A549 (cell line): ENCODE measurements around the gene CCDC33. TPM values are rescaled to one million over a fixed set of nuclear protein-coding genes. Genes with fewer than 3 reads are reported as not detected.

Experiments used
- ATAC-seq, 2 experiments: fragments of 200-7000 bp in 1 of 2; fragments of >200 bp in 1 of 2; cut with Nextera tagmentation in 1 of 2; cut with Tn5 transposase in 1 of 2; 3 replicates each; pipeline versions ENCODE4 v1.8.0 to v1.9.1; 2018 to 2020; ENCODE audit warnings: mild to moderate bottlenecking in 1 of 2, moderate library complexity in 1 of 2
- CTCF ChIA-PET: fragments of 300-600 bp; sonication (Branson Sonifier 250); formaldehyde crosslinking; extraction: SDS; loops from one replicate; lab custom pipeline; 2021; ENCODE audit warnings: antibody characterized with exemption, inconsistent platforms; lab: Yijun Ruan, JAX
- POLR2A ChIA-PET: fragments of 350-600 bp; formaldehyde crosslinking; extraction: SDS; loops from one replicate; lab custom pipeline; 2021; ENCODE audit warnings: antibody characterized with exemption, inconsistent platforms; lab: Yijun Ruan, JAX
- DNase-seq, 2 experiments: peaks; one replicate each; pipeline versions ENCODE4 v3.0.0 to v3.0.0-alpha.2; 2011 to 2016; ENCODE audit warnings: low read depth in 1 of 2, low spot score in 1 of 2
- FAIRE-seq: peaks from 2 replicates; lab custom pipeline; 2011; peaks lifted over from hg19 to GRCh38; lab: Jason Lieb, UNC
- H3K27ac ChIP-seq, 2 experiments: fragments of >200 bp; sonication (Bioruptor Twin); formaldehyde crosslinking; 3 replicates each; pipeline ENCODE4 v1.5.1; 2016 to 2017
- H3K4me1 ChIP-seq: fragments of >200 bp; sonication (Bioruptor Twin); formaldehyde crosslinking; 3 replicates; pipeline ENCODE4 v1.6.1; 2016
- H3K4me2 ChIP-seq: fragments of >200 bp; sonication (Bioruptor Twin); formaldehyde crosslinking; 3 replicates; pipeline ENCODE4 v1.6.1; 2016
- H3K4me3 ChIP-seq: fragments of >200 bp; sonication (Bioruptor Twin); formaldehyde crosslinking; 3 replicates; pipeline ENCODE4 v1.5.1; 2016
- H3K9me3 ChIP-seq: fragments of >200 bp; sonication (Bioruptor Twin); formaldehyde crosslinking; 3 replicates; pipeline ENCODE4 v1.6.1; 2016
- BHLHE40 ChIP-seq: IDR thresholded peaks from 2 replicates; pipeline ENCODE4 v1.6.1; 2012; ENCODE audit warnings: low read depth, low read length, inconsistent platforms
- CHD4 ChIP-seq: fragments of 200-600 bp; sonication (generic); IDR thresholded peaks from 2 replicates; pipeline ENCODE4 v1.6.1; 2016; ENCODE audit warnings: antibody characterized with exemption, mild to moderate bottlenecking, borderline replicate concordance
- EHMT2 ChIP-seq: fragments of 200-600 bp; sonication (generic); IDR thresholded peaks from 2 replicates; pipeline ENCODE4 v1.6.1; 2016; ENCODE audit warnings: antibody characterized with exemption, low read depth, mild to moderate bottlenecking, moderate library complexity
- ESRRA ChIP-seq: fragments of 150-350 bp; IDR thresholded peaks from 2 replicates; pipeline ENCODE4 v1.6.1; 2014; ENCODE audit warnings: mild to moderate bottlenecking, low read length, borderline replicate concordance
- FOSL2 ChIP-seq, 2 experiments: fragments of 450-650 bp in 1 of 2; fragments of >200 bp in 1 of 2; sonication (Bioruptor Twin) in 1 of 2; formaldehyde crosslinking; IDR thresholded peaks; 2 replicates each; pipeline versions ENCODE4 v1.5.0 to v1.6.1; 2016 to 2020; ENCODE audit warnings: mild to moderate bottlenecking in 1 of 2, moderate library complexity in 1 of 2
- JUN ChIP-seq, 2 experiments: fragments of >200 bp; sonication (Bioruptor Twin); formaldehyde crosslinking; IDR thresholded peaks; 2 replicates in 1 of 2; 3 replicates in 1 of 2; pipeline ENCODE4 v1.6.1; 2016 to 2017
- JUNB ChIP-seq: fragments of >200 bp; sonication (Bioruptor Twin); formaldehyde crosslinking; IDR thresholded peaks from 2 replicates; pipeline ENCODE4 v1.6.1; 2016
- MAZ ChIP-seq: fragments of 150-350 bp; IDR thresholded peaks from 2 replicates; pipeline ENCODE4 v1.6.1; 2014; ENCODE audit warnings: antibody characterized with exemption, low read depth, low read length, borderline replicate concordance
- NFE2L2 ChIP-seq: fragments of 150-350 bp; conservative IDR thresholded peaks from 2 replicates; pipeline ENCODE4 v1.6.1; 2014; ENCODE audit warnings: low read length
- NPAS2 ChIP-seq: fragments of 250-450 bp; sonication (Bioruptor Pico); IDR thresholded peaks from 2 replicates; pipeline ENCODE4 v1.8.0; 2022; ENCODE audit warnings: mild to moderate bottlenecking, moderate library complexity, borderline replicate concordance
- PHF8 ChIP-seq: fragments of 200-600 bp; sonication (generic); IDR thresholded peaks from 2 replicates; pipeline ENCODE4 v1.6.1; 2016; ENCODE audit warnings: low read depth, mild to moderate bottlenecking, antibody characterized with exemption, moderate library complexity, borderline replicate concordance
- POLR2A ChIP-seq: IDR thresholded peaks from 2 replicates; pipeline ENCODE4 v1.6.1; 2012; ENCODE audit warnings: mild to moderate bottlenecking, low read length
- RAD21 ChIP-seq, 2 experiments: fragments of >200 bp in 1 of 2; sonication (Bioruptor Twin) in 1 of 2; formaldehyde crosslinking in 1 of 2; IDR thresholded peaks in 1 of 2; conservative IDR thresholded peaks in 1 of 2; 2 replicates in 1 of 2; 3 replicates in 1 of 2; pipeline ENCODE4 v1.6.1; 2012 to 2018; ENCODE audit warnings: inconsistent platforms in 1 of 2
- RARB ChIP-seq: fragments of 250-450 bp; sonication (Bioruptor Pico); IDR thresholded peaks from 2 replicates; pipeline ENCODE4 v1.8.0; 2021; ENCODE audit warnings: mild to moderate bottlenecking, moderate library complexity
- RNF2 ChIP-seq: fragments of 200-600 bp; sonication (generic); IDR thresholded peaks from 2 replicates; pipeline ENCODE4 v1.6.1; 2016; ENCODE audit warnings: low read depth, mild to moderate bottlenecking, antibody characterized with exemption, moderate library complexity, borderline replicate concordance
- SMC3 ChIP-seq: fragments of >200 bp; sonication (Bioruptor Twin); formaldehyde crosslinking; IDR thresholded peaks from 3 replicates; pipeline ENCODE4 v1.6.1; 2018; ENCODE audit warnings: inconsistent platforms
- TFCP2L1 ChIP-seq: fragments of 250-450 bp; sonication (Bioruptor Pico); IDR thresholded peaks from 2 replicates; pipeline ENCODE4 v1.5.0; 2021; ENCODE audit warnings: mild to moderate bottlenecking
- ZNF302 ChIP-seq: fragments of 250-450 bp; sonication (Bioruptor Pico); IDR thresholded peaks from 2 replicates; pipeline ENCODE4 v1.9.0; 2021; ENCODE audit warnings: inconsistent platforms, mild to moderate bottlenecking, moderate library complexity
- WGBS: methylation state at CpG from one replicate; pipeline ENCODE4 v1.1.6; 2017; ENCODE audit errors: missing lambda C conversion rate; 5-methylcytosine and 5-hydroxymethylcytosine counted together
- polyA plus RNA-seq, 4 experiments: library from polyadenylated mRNA; depleted of rRNA in 3 of 4; stranded (reverse); fragments of >200 nt; fragmentation: RNase III in 1 of 4; extraction: RNeasy Plus Mini Kit Qiagen cat#74134 plus additional on column Dnase treatment in 1 of 4; gene quantifications; 2 replicates in 3 of 4; 3 replicates in 1 of 4; pipeline ENCODE4 v1.2.3, GENCODE V29; 2011 to 2017
- TF ChIP-seq, protein P1 (sequence below): fragments of >200 bp; sonication (Bioruptor Twin); formaldehyde crosslinking; IDR thresholded peaks from 2 replicates; pipeline ENCODE4 v1.6.1; 2016
- TF ChIP-seq, protein P2 (sequence below): IDR thresholded peaks from 2 replicates; pipeline ENCODE4 v1.6.1; 2012; ENCODE audit warnings: low read depth, borderline replicate concordance
- TF ChIP-seq, protein P3 (sequence below): fragments of >200 bp; sonication (Bioruptor Twin); formaldehyde crosslinking; IDR thresholded peaks from 3 replicates; pipeline ENCODE4 v1.6.1; 2016
- TF ChIP-seq, protein P4 (sequence below): fragments of >200 bp; sonication (Bioruptor Twin); formaldehyde crosslinking; IDR thresholded peaks from 3 replicates; pipeline ENCODE4 v1.5.1; 2016
- TF ChIP-seq, protein P5 (sequence below): IDR thresholded peaks from 2 replicates; pipeline ENCODE4 v1.6.1; 2012
- TF ChIP-seq, protein P6 (sequence below): fragments of 250-450 bp; sonication (Bioruptor Pico); IDR thresholded peaks from 2 replicates; pipeline ENCODE4 v1.5.0; 2021; ENCODE audit warnings: mild to moderate bottlenecking, moderate library complexity, borderline replicate concordance
- TF ChIP-seq, protein P7 (sequence below): IDR thresholded peaks from 2 replicates; pipeline ENCODE4 v1.6.1; 2012

Gene CCDC33
- polyA plus RNA-seq, 2 of the 4 experiments (the other 2 are of a cell fraction) = 5.9 to 9.2 TPM

DNA sequence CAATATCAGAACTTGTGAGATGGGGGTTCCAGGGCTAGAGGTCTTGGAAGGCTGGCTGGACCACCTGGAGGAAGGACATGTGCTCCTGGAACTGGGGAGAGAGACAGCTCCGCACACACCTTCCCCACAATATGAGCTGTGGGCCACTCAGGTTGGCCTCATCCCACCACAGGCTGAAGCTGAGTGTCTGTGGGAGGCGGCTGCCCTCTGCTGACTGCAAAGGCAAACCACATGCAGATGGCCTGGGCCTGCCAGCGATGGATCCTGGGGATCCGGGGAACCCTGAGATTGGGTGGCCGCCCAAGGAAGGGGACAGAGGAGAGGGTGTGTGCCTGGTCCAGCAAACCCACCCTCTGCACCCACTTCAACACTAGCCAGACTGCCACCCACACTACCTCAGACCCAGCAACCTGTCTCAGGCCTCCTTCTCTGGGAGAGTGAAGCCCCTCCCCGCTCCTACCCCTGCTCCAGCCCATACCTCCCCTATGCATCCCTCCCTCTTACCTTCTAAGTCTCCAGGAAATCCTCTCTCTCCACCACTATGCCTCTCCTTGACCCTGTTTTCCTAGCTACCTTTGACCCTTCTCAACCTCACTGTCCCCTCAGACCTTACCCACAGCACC lies 86.5 kb downstream of the CCDC33 start:
- H3K4me3 ChIP-seq = no peak overlapping the region
- peak; percentile 93 to 95 for ATAC-seq
- TF ChIP-seq SMC3 (peak; percentile 76), NFE2L2 (no peak), RARB (no peak), RNF2 (no peak), RAD21 (conservative IDR thresholded peaks at IDR 0.05 in 1 of 2, IDR thresholded peaks at IDR 0.05 in 1 of 2) (peak; percentile 85 to 93), FOSL2 (IDR thresholded peaks at IDR 0.05) (no peak), FOSL2 (CRISPR knock-in tag; IDR thresholded peaks at IDR 0.05) (no peak), ZNF302 (CRISPR knock-in tag) (no peak), TFCP2L1 (CRISPR knock-in tag) (no peak), BHLHE40 (no peak), EHMT2 (no peak), NPAS2 (CRISPR knock-in tag) (no peak), JUNB (no peak), MAZ (no peak), PHF8 (no peak)
- TF ChIP-seq, protein P1, sequence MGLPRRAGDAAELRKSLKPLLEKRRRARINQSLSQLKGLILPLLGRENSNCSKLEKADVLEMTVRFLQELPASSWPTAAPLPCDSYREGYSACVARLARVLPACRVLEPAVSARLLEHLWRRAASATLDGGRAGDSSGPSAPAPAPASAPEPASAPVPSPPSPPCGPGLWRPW = no peak
- TF ChIP-seq, protein P2, sequence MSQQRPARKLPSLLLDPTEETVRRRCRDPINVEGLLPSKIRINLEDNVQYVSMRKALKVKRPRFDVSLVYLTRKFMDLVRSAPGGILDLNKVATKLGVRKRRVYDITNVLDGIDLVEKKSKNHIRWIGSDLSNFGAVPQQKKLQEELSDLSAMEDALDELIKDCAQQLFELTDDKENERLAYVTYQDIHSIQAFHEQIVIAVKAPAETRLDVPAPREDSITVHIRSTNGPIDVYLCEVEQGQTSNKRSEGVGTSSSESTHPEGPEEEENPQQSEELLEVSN = no peak
- TF ChIP-seq, protein P3, sequence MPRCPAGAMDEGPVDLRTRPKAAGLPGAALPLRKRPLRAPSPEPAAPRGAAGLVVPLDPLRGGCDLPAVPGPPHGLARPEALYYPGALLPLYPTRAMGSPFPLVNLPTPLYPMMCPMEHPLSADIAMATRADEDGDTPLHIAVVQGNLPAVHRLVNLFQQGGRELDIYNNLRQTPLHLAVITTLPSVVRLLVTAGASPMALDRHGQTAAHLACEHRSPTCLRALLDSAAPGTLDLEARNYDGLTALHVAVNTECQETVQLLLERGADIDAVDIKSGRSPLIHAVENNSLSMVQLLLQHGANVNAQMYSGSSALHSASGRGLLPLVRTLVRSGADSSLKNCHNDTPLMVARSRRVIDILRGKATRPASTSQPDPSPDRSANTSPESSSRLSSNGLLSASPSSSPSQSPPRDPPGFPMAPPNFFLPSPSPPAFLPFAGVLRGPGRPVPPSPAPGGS = no peak
- TF ChIP-seq, protein P4, sequence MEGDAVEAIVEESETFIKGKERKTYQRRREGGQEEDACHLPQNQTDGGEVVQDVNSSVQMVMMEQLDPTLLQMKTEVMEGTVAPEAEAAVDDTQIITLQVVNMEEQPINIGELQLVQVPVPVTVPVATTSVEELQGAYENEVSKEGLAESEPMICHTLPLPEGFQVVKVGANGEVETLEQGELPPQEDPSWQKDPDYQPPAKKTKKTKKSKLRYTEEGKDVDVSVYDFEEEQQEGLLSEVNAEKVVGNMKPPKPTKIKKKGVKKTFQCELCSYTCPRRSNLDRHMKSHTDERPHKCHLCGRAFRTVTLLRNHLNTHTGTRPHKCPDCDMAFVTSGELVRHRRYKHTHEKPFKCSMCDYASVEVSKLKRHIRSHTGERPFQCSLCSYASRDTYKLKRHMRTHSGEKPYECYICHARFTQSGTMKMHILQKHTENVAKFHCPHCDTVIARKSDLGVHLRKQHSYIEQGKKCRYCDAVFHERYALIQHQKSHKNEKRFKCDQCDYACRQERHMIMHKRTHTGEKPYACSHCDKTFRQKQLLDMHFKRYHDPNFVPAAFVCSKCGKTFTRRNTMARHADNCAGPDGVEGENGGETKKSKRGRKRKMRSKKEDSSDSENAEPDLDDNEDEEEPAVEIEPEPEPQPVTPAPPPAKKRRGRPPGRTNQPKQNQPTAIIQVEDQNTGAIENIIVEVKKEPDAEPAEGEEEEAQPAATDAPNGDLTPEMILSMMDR = peak; percentile 80
- TF ChIP-seq, protein P5, sequence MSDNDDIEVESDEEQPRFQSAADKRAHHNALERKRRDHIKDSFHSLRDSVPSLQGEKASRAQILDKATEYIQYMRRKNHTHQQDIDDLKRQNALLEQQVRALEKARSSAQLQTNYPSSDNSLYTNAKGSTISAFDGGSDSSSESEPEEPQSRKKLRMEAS = 0 out of 2 replicates have a peak, but pooled peaks have one; percentile 16
- TF ChIP-seq, all 56 proteins: peak for 4
- H3K27ac ChIP-seq = no peak overlapping the region
- ChIA-PET POLR2A (no interaction called here), CTCF (interaction anchor here (0.5 to 11.2 kb wide), 56 partner anchors 8 to 384 kb away, joined by 3 to 174 read pairs (median 4); partner anchors contain the start of genes ISLR and ISLR2)
- no peaks in the 10 kb centered on the region for H3K9me3 ChIP-seq
- DNase-seq (peak; percentile 55 to 65), FAIRE-seq (no peak)
- H3K4me2 ChIP-seq = no peak overlapping the region
- peaks cover 8% of the 10 kb centered on the region; the same call in 2 of the 3 replicates for H3K4me1 ChIP-seq
- WGBS = 100% methylated on average over 1 of the region's 6 CpGs

DNA sequence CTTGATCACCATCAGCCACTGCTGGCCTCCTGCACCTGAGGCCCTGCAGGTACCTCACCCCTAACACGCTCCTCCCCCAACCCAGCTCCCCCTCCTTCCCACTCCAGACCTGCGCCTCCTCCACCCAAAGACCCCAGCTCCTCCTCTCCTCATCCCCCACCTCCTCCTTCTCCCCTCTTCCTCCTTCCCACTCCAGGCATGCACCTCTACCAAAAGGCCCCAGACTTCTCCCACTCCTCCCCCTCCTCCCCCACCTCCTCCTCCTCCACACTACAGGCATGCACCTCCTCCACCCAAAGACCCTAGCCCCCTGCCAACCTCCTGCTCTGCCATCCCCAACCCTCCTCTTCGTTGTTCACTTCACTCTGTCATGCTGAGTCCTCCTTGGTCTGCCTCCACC lies 88.6 kb downstream of the CCDC33 start:
- ATAC-seq = no peak
- CTCF ChIA-PET = interaction anchor here (0.6 to 11.2 kb wide), 7 partner anchors 11 to 352 kb away, joined by 3 to 174 read pairs (median 20); no protein-coding TSS in a partner anchor
- no peak for TF ChIP-seq JUNB
- TF ChIP-seq CHD4 = no peak
- no peak for TF ChIP-seq EHMT2
- no peak for TF ChIP-seq JUN (IDR thresholded peaks at IDR 0.05)
- TF ChIP-seq ESRRA = no peak
- no peak for TF ChIP-seq POLR2A
- TF ChIP-seq, protein P6, sequence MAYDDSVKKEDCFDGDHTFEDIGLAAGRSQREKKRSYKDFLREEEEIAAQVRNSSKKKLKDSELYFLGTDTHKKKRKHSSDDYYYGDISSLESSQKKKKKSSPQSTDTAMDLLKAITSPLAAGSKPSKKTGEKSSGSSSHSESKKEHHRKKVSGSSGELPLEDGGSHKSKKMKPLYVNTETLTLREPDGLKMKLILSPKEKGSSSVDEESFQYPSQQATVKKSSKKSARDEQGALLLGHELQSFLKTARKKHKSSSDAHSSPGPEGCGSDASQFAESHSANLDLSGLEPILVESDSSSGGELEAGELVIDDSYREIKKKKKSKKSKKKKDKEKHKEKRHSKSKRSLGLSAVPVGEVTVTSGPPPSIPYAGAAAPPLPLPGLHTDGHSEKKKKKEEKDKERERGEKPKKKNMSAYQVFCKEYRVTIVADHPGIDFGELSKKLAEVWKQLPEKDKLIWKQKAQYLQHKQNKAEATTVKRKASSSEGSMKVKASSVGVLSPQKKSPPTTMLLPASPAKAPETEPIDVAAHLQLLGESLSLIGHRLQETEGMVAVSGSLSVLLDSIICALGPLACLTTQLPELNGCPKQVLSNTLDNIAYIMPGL (CRISPR knock-in tag) = no peak
- TF ChIP-seq, protein P7, sequence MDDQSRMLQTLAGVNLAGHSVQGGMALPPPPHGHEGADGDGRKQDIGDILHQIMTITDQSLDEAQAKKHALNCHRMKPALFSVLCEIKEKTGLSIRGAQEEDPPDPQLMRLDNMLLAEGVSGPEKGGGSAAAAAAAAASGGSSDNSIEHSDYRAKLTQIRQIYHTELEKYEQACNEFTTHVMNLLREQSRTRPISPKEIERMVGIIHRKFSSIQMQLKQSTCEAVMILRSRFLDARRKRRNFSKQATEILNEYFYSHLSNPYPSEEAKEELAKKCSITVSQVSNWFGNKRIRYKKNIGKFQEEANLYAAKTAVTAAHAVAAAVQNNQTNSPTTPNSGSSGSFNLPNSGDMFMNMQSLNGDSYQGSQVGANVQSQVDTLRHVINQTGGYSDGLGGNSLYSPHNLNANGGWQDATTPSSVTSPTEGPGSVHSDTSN = no peak
- H3K4me1 ChIP-seq = no peaks in the 10 kb centered on the region
- POLR2A ChIA-PET = interaction anchor here (0.7 kb wide), 1 partner anchor 44 kb away, joined by 5 read pairs; no protein-coding TSS in a partner anchor
- no peak for DNase-seq
- WGBS = 8% methylated on average over 2 of the region's 3 CpGs
- H3K9me3 ChIP-seq = no peaks in the 10 kb centered on the region
- no peak overlapping the region for H3K4me3 ChIP-seq
- no peak overlapping the region for H3K4me2 ChIP-seq
- no peak overlapping the region for H3K27ac ChIP-seq
- FAIRE-seq = no peak
